Activated naive CD4-positive, alpha-beta T cell treated with anti-CD3 and anti-CD28 coated beads, Interleukin-2, amount 50 U/mL, for 72 hours (primary cell): ENCODE data around the gene ADCY2. TPM values are rescaled to one million over a fixed set of nuclear protein-coding genes. Genes with fewer than 3 reads are reported as not detected.

Experiments used
- ATAC-seq, 2 donors: fragments of 150-1000 bp; cut with Tn5 transposase; 2 replicates each; pipeline ENCODE4 v1.10.0; 2021; ENCODE audit warnings: mild to moderate bottlenecking in 2 of 2, moderate library complexity in 2 of 2
- DNase-seq, 2 donors: peaks; one replicate each; pipeline ENCODE4 v3.0.0; 2021 to 2022; ENCODE audit warnings: low spot score in 2 of 2
- H3K27ac Mint-ChIP-seq, 2 donors: one replicate each; pipeline ENCODE4 v1.8.0; 2022; ENCODE audit warnings: mild to moderate bottlenecking in 2 of 2, mixed read lengths in 2 of 2
- H3K36me3 Mint-ChIP-seq, 2 donors: one replicate each; pipeline ENCODE4 v1.8.0; 2022; ENCODE audit warnings: mixed read lengths in 2 of 2
- H3K9me3 Mint-ChIP-seq, 2 donors: one replicate each; pipeline ENCODE4 v1.8.0; 2022; ENCODE audit warnings: mixed read lengths in 2 of 2
- total RNA-seq, 2 donors: library from RNA; stranded (reverse); gene quantifications; one replicate each; pipeline ENCODE4 v1.2.3, GENCODE V29; 2022

ADCY2 gene
- total RNA-seq, 2 donors from 2014 or later: not detected

DNA sequence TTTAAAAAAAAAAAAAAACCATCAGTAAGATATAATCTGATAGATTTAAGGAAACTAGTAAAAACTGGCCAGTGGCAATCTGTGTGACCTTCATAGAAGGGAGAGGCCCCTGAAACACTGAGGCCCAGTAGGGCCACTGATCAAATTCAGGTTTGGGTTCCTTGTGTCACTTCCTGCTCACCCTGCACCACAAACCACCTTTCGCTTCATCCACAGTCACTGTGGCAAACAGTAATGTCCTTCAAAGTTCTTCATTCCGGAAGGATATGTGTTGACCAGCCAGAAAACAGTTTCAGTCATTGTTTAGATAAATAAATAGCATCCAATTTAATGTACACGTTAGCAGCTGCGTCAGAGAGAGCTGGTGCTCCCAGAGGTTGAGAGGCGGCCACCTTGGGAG, 232.9 kb downstream of the ADCY2 start:
- no peak for DNase-seq

DNA sequence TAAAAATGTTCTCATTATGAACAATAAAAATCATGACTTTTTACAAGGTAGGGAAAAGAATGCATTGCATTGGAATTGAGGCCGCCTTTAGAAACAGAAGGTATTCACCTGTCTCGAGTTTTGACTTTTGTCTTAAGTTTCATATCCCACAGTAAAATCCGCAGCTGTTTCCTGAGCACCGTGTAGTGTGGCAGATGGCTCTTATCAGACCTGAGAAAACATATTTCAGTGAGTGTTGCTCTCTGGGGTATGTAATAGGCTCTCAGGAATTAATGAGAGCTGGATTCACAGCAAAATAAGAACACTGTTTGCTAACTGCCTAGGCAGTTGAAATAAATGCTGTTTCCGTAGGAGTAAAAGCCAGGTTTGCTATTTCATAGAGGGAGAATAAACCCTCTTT, 233.6 kb downstream of the ADCY2 start:
- DNase-seq (no peak), ATAC-seq (no peak)
- H3K27ac Mint-ChIP-seq: no peak overlapping the region
- peaks cover 0 to 6% of the 10 kb centered on the region in 2 donors for H3K36me3 Mint-ChIP-seq
- peaks cover 16 to 18% of the 10 kb centered on the region in 2 donors for H3K9me3 Mint-ChIP-seq

More for the DNA sequence above, 232.9 kb downstream of the ADCY2 start:
- H3K36me3 Mint-ChIP-seq: peaks cover 0 to 6% of the 10 kb centered on the region in 2 donors
- H3K9me3 Mint-ChIP-seq: peaks cover 16 to 18% of the 10 kb centered on the region in 2 donors
- H3K27ac Mint-ChIP-seq: no peak overlapping the region
- ATAC-seq: no peak

GRCh38 chr5:7634837-7635236, 238.9 kb downstream of the ADCY2 start:
- ATAC-seq: no peak
- H3K27ac Mint-ChIP-seq: no peak overlapping the region
- DNase-seq: no peak
- H3K9me3 Mint-ChIP-seq: peaks cover 14 to 25% of the 10 kb centered on the region in 2 donors
- H3K36me3 Mint-ChIP-seq: peaks cover 0 to 6% of the 10 kb centered on the region in 2 donors

DNA sequence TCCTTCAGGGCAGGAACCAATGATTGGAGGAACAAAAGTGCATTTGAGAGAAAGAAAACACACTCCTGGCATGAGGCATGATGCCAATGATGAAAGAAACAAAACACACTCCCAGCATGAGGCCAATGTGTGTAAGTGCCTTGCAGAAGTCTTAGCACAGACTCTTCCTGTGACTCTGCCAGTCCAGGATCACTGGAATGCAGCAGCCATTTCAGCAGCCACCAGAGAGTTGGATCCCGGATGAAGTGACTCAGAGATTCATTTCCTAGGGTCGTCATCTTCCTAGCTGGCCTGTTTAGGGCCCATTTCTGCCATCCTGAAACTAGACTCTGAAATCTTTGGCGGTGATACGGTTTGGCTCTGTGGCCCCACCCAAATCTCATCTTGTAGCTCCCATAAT, 242.5 kb downstream of the ADCY2 start:
- Mint-ChIP-seq H3K27ac (no peak overlapping the region), H3K36me3 (no peaks in the 10 kb centered on the region), H3K9me3 (peaks cover 4 to 17% of the 10 kb centered on the region in 2 donors)
- no peak for ATAC-seq
- no peak for DNase-seq

DNA sequence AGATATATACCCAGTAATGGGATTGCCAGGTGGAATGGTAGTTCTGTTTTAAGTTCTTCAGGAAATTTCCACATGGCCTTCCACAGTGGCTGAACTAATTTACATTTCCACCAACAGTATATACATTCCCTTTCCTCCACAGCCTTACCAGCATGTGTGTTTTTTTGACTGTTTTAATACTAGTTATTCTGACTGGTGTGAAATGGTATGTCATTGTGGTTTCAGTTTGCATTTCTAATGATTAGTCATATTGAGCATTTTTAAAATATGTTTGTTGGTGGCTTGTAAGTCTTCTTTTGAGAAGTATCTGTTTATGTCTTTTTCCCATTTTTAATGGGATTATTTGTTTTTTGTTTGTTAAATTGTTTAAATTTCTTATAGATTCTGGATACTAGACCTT, 246.1 kb downstream of the ADCY2 start:
- Mint-ChIP-seq H3K9me3 (peaks cover 19 to 21% of the 10 kb centered on the region in 2 donors), H3K27ac (no peak overlapping the region), H3K36me3 (peaks cover 0 to 9% of the 10 kb centered on the region in 2 donors)
- ATAC-seq: no peak
- no peak for DNase-seq

DNA sequence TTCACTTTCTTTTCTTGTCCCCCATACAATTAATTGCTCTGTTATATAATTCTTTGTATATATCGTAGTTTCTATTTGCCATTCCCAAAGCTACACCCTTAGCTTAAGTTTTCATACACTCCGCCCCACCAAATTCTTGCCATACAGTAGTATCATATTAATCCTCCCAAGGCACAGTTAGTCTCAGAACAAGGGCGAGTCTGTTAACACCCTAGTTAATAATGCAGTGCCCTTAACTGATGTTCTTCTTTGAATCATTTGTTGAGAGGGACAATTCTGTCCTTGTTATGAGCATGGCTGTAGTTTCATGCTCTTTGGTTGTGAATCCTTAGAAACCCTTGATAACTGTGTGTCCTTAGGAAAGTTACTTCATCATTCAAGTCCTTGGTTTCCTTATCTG, 248.8 kb downstream of the ADCY2 start:
- Mint-ChIP-seq H3K27ac (no peak overlapping the region), H3K9me3 (peaks cover 17 to 19% of the 10 kb centered on the region in 2 donors), H3K36me3 (peaks cover 0 to 9% of the 10 kb centered on the region in 2 donors)
- ATAC-seq (no peak), DNase-seq (no peak)

- ATAC-seq (no peak), DNase-seq (no peak)
- Mint-ChIP-seq H3K9me3 (peaks cover 8 to 13% of the 10 kb centered on the region in 2 donors), H3K36me3 (no peaks in the 10 kb centered on the region), H3K27ac (no peak overlapping the region)
Measured at GRCh38 chr5:7650755-7651154, 254.8 kb downstream of the ADCY2 start.

GRCh38 chr5:7653046-7653445, 257.1 kb downstream of the ADCY2 start:
- no peak for DNase-seq
- ATAC-seq: no peak
- Mint-ChIP-seq H3K9me3 (peaks cover 0 to 9% of the 10 kb centered on the region in 2 donors), H3K36me3 (no peaks in the 10 kb centered on the region), H3K27ac (no peak overlapping the region)

DNA sequence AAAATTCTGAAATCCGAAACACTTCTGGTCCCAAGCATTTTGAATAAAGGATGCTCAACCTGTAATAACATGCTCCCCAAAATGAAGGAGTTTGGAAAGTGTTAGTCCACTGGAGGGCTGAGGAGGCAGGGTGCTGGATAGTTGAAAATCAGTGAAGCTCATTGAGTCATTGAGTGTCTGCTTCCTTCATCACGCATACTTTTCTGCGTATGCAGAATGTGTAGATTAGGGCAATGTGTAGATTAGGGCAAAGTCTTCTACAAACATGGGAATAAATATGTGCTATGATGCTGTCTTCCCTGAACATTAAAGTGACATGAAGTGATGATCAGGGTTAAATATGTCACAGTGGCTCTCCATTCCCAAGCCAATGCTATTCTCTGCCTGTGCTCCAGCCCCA, 261.2 kb downstream of the ADCY2 start:
- peaks cover 0 to 13% of the 10 kb centered on the region in 2 donors for H3K9me3 Mint-ChIP-seq
- DNase-seq (no peak), ATAC-seq (no peak)
- H3K27ac Mint-ChIP-seq: no peak overlapping the region
- H3K36me3 Mint-ChIP-seq: no peaks in the 10 kb centered on the region

- peaks cover 0 to 7% of the 10 kb centered on the region in 2 donors for H3K9me3 Mint-ChIP-seq
- DNase-seq (no peak), ATAC-seq (no peak)
- no peaks in the 10 kb centered on the region for H3K36me3 Mint-ChIP-seq
- no peak overlapping the region for H3K27ac Mint-ChIP-seq
Measured at GRCh38 chr5:7659420-7659819, 263.5 kb downstream of the ADCY2 start.

GRCh38 chr5:7662289-7662688, 266.4 kb downstream of the ADCY2 start:
- DNase-seq: no peak
- H3K9me3 Mint-ChIP-seq: peaks cover 0 to 7% of the 10 kb centered on the region in 2 donors
- H3K36me3 Mint-ChIP-seq: no peaks in the 10 kb centered on the region
- no peak for ATAC-seq
- H3K27ac Mint-ChIP-seq: no peak overlapping the region

- no peaks in the 10 kb centered on the region for H3K36me3 Mint-ChIP-seq
- no peak for DNase-seq
- H3K27ac Mint-ChIP-seq: no peak overlapping the region
- H3K9me3 Mint-ChIP-seq: peaks cover 0 to 7% of the 10 kb centered on the region in 2 donors
- no peak for ATAC-seq
Measured at GRCh38 chr5:7663808-7664207, 267.9 kb downstream of the ADCY2 start.

DNA sequence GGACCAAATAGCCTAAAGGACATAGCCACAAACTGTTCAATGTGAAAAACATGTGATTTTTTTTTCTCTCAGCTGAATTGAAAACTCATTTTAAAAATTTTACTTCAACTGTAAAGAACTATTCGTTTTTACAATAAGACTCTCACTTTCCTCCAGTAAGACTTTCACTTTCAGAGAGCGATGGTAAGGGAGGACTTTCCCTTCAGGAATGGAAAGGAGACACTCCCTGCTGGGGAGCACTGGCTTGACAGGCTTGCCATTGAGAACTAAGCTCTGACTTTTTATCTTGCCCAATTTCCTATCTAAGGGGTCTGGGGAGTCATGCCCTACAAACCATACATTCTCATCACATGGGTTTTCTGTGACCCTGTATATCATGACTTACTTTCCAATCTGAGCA, 268.3 kb downstream of the ADCY2 start:
- DNase-seq: no peak
- Mint-ChIP-seq H3K9me3 (peaks cover 0 to 7% of the 10 kb centered on the region in 2 donors), H3K36me3 (no peaks in the 10 kb centered on the region), H3K27ac (no peak overlapping the region)
- ATAC-seq: no peak

DNA sequence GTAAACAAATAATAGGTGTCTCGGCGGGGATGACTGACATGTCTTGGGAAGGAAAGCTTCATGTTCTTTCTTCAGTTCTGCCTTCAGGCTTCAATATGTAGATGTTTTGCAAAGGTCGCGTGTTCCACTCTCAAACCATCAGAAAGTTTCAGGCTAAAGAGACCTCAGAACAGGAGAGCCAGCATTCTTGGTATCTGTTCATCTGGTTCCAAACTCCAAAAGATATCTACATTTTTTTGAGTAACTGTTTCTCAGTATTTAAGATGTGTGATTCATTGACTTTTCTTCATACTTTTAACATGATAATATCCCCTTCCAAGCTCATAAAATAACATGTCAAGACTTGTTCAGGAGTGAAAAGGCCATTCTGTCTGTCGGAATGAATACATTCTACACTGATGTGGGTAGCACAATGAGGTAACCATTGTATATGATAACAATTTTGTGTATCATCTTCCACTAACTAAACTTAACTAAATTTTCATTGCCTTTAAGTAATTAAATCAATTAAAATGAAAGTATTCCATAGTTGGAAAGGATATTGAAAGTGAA, 271.4 kb downstream of the ADCY2 start:
- Mint-ChIP-seq H3K27ac (no peak overlapping the region), H3K9me3 (no peaks in the 10 kb centered on the region), H3K36me3 (no peaks in the 10 kb centered on the region)
- DNase-seq: no peak
- no peak for ATAC-seq

- ATAC-seq: no peak
- H3K27ac Mint-ChIP-seq: no peak overlapping the region
- no peaks in the 10 kb centered on the region for H3K9me3 Mint-ChIP-seq
- no peaks in the 10 kb centered on the region for H3K36me3 Mint-ChIP-seq
- DNase-seq: no peak
Measured at GRCh38 chr5:7668161-7668560, 272.2 kb downstream of the ADCY2 start.

GRCh38 chr5:7668627-7669026, 272.7 kb downstream of the ADCY2 start:
- no peak for ATAC-seq
- Mint-ChIP-seq H3K27ac (no peak overlapping the region), H3K36me3 (no peaks in the 10 kb centered on the region), H3K9me3 (no peaks in the 10 kb centered on the region)
- no peak for DNase-seq

DNA sequence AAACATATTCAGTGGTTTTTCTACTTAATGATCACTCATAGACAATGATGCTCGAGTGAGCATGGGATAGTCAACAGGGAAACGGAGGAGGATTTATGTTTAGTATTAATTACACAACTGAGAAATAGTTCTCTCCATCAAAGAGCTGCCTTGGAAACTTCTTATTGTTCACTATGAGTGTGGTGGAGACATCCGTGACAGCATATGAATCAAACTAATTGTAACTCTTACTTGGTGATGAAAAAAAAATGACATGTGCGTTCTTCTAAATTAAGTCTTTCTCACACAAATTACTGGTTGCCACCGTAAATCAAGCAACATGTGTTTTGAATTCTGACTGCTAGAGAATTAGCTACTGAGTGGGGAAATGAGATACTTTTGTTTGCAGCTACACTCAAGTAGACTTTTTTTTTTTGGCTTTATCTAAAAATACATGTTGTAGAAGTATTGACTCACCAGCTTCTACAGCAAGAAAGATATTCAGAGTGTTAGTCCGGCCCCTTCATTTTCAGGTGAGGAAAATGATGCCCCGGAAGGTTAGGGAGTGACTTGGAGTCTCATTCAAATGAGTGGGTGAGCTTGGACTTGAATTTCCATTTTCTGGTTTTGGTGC, 275.5 kb downstream of the ADCY2 start:
- H3K36me3 Mint-ChIP-seq: no peaks in the 10 kb centered on the region
- H3K9me3 Mint-ChIP-seq: no peaks in the 10 kb centered on the region
- H3K27ac Mint-ChIP-seq: no peak overlapping the region
- ATAC-seq (no peak), DNase-seq (no peak)

DNA sequence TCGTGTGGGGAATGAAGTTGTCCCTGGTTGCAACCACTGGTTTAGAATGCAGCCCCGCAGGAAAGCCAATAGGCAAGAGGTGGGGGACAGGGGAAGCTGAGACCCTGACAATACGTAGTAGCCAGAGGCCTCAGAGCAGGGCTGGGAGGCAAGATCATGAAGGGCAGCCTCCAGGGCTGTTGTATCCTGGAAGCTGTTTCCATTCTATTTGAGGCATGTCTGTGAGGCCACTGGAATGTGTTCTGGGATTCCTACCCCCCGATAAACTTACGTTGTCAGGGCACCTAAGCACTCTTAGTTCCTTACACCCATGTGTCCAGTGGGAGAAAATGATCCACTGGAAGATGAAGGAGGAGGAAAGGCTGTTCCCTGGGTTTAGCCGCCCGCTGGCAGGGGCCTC, 277.7 kb downstream of the ADCY2 start:
- no peak for DNase-seq
- H3K36me3 Mint-ChIP-seq: no peaks in the 10 kb centered on the region
- H3K9me3 Mint-ChIP-seq: no peaks in the 10 kb centered on the region
- no peak overlapping the region for H3K27ac Mint-ChIP-seq
- no peak for ATAC-seq
